ENCODE results near the gene DGKB. TPM values are rescaled to one million over a fixed set of nuclear protein-coding genes. Genes with fewer than 3 reads are reported as not detected.

DGKB gene
- total RNA-seq, 2 donors from 2014 or later, result 0.44 to 0.63 TPM

- no peaks in the 10 kb centered on the region for H3K36me3 ChIP-seq
- H3K4me1 ChIP-seq, result no peaks in the 10 kb centered on the region
- H3K4me3 ChIP-seq, result no peak overlapping the region
- no peaks in the 10 kb centered on the region for H3K27me3 ChIP-seq
- no peaks in the 10 kb centered on the region for H3K9me3 ChIP-seq
- no peak overlapping the region for H3K27ac ChIP-seq
- DNase-seq (ENCODE audit: low spot score), result no peak
- no peak for TF ChIP-seq CTCF (IDR thresholded peaks at IDR 0.05)
These were observed 126.3 kb downstream of the DGKB start for GRCh38 chr7:14776266-14776665.

- Histone ChIP-seq H3K27me3 (no peaks in the 10 kb centered on the region), H3K4me3 (no peak overlapping the region), H3K27ac (no peak overlapping the region), H3K4me1 (no peaks in the 10 kb centered on the region), H3K36me3 (no peaks in the 10 kb centered on the region), H3K9me3 (no peaks in the 10 kb centered on the region)
- no peak for DNase-seq (ENCODE audit: low spot score)
- no peak for TF ChIP-seq CTCF (IDR thresholded peaks at IDR 0.05)
These were observed 128.8 kb downstream of the DGKB start for GRCh38 chr7:14773729-14774271.

GRCh38 chr7:14770614-14771013 is 131.9 kb downstream of the DGKB start:
- DNase-seq (ENCODE audit: low spot score), result no peak
- Histone ChIP-seq H3K4me1 (no peaks in the 10 kb centered on the region), H3K9me3 (no peaks in the 10 kb centered on the region), H3K27me3 (no peaks in the 10 kb centered on the region), H3K4me3 (no peak overlapping the region), H3K27ac (no peak overlapping the region), H3K36me3 (no peaks in the 10 kb centered on the region)
- no peak for TF ChIP-seq CTCF (IDR thresholded peaks at IDR 0.05)

GRCh38 chr7:14769261-14769660 is 133.3 kb downstream of the DGKB start:
- Histone ChIP-seq H3K27ac (no peak overlapping the region), H3K4me1 (no peaks in the 10 kb centered on the region), H3K9me3 (no peaks in the 10 kb centered on the region), H3K4me3 (no peak overlapping the region), H3K27me3 (no peaks in the 10 kb centered on the region), H3K36me3 (no peaks in the 10 kb centered on the region)
- DNase-seq (ENCODE audit: low spot score), result no peak
- TF ChIP-seq CTCF (IDR thresholded peaks at IDR 0.05), result no peak

GRCh38 chr7:14767716-14768425 is 134.7 kb downstream of the DGKB start:
- TF ChIP-seq CTCF (IDR thresholded peaks at IDR 0.05), result no peak
- H3K4me3 ChIP-seq, result no peak overlapping the region
- DNase-seq (ENCODE audit: low spot score), result no peak
- no peaks in the 10 kb centered on the region for H3K36me3 ChIP-seq
- H3K4me1 ChIP-seq, result no peaks in the 10 kb centered on the region
- H3K9me3 ChIP-seq, result no peaks in the 10 kb centered on the region
- H3K27ac ChIP-seq, result no peak overlapping the region
- no peaks in the 10 kb centered on the region for H3K27me3 ChIP-seq

GRCh38 chr7:14766747-14767146 is 135.8 kb downstream of the DGKB start:
- Histone ChIP-seq H3K4me1 (peaks cover 0 to 11% of the 10 kb centered on the region in 2 donors), H3K36me3 (no peaks in the 10 kb centered on the region), H3K27me3 (no peaks in the 10 kb centered on the region), H3K9me3 (no peaks in the 10 kb centered on the region), H3K4me3 (no peak overlapping the region), H3K27ac (no peak overlapping the region)
- no peak for DNase-seq (ENCODE audit: low spot score)
- TF ChIP-seq CTCF (IDR thresholded peaks at IDR 0.05), result no peak
